Heart right ventricle (tissue), 16 donors: Measurements from ENCODE around the gene ADAMTS2. TPM values are rescaled to one million over a fixed set of nuclear protein-coding genes. Genes with fewer than 3 reads are reported as not detected.

Experiments used
- ATAC-seq, 8 donors: fragments of 200-7000 bp; cut with Tn5 transposase; one replicate each; pipeline ENCODE4 v1.9.1; 2020; ENCODE audit warnings: mild to moderate bottlenecking in 8 of 8, moderate library complexity in 8 of 8, moderate number of reproducible peaks in 1 of 8
- DNase-seq, 2 donors: peaks; one replicate each; pipeline ENCODE4 v3.0.0-alpha.2; 2020
- H3K27ac ChIP-seq, 10 donors: fragments of 200-600 bp; sonication (generic) in 2 of 10; one replicate each; pipeline versions ENCODE4 v1.5.0 to v1.8.0; 2020 to 2022; ENCODE audit warnings: mild to moderate bottlenecking in 3 of 10
- H3K27me3 ChIP-seq, 7 donors: fragments of 200-600 bp; one replicate each; pipeline ENCODE4 v1.8.0; 2021 to 2022; ENCODE audit warnings: mild to moderate bottlenecking in 2 of 7
- H3K36me3 ChIP-seq, 9 donors: fragments of 200-600 bp; sonication (generic) in 1 of 9; one replicate each; pipeline versions ENCODE4 v1.5.0 to v1.8.0; 2020 to 2022; ENCODE audit warnings: mild to moderate bottlenecking in 2 of 9
- H3K4me1 ChIP-seq, 9 donors: fragments of 200-600 bp; sonication (generic) in 1 of 9; one replicate each; pipeline versions ENCODE4 v1.5.0 to v1.8.0; 2020 to 2022; ENCODE audit warnings: mild to moderate bottlenecking in 4 of 9
- H3K4me3 ChIP-seq, 10 donors: fragments of 200-600 bp; sonication (generic) in 2 of 10; one replicate each; pipeline versions ENCODE4 v1.5.0 to v1.8.0; 2020 to 2022; ENCODE audit warnings: mild to moderate bottlenecking in 7 of 10, moderate library complexity in 2 of 10
- H3K9me3 ChIP-seq, 11 donors: fragments of 200-600 bp in 10 of 11; sonication (generic) in 2 of 11; one replicate each; pipeline versions ENCODE4 v1.5.0 to v1.8.0; 2013 to 2022; ENCODE audit warnings: mild to moderate bottlenecking in 2 of 11, control low read depth in 1 of 11, moderate library complexity in 1 of 11
- CTCF ChIP-seq, 9 donors: fragments of 200-600 bp; sonication (generic) in 2 of 9; IDR thresholded peaks; one replicate each; pipeline versions ENCODE4 v1.5.0 to v1.8.0; 2021 to 2022; ENCODE audit warnings: antibody characterized with exemption in 9 of 9, mild to moderate bottlenecking in 5 of 9, moderate library complexity in 1 of 9
- WGBS, 2 donors: extraction: QIAGEN DNeasy Blood & Tissue Kit; methylation state at CpG; one replicate each; pipeline ENCODE4 v1.1.7; 2013; ENCODE audit warnings: inconsistent platforms in 1 of 2; 5-methylcytosine and 5-hydroxymethylcytosine counted together
- intact Hi-C, 10 donors: fragments of 100-400 bp; cut with DNase I; formaldehyde crosslinking; loops; one replicate each; pipeline versions ENCODE4 v1.11.1 to v1.14.2; 2022
- polyA plus RNA-seq, 2 donors: library from polyadenylated mRNA; stranded (reverse); fragments of 200-250 nt; gene quantifications; one replicate each; pipeline ENCODE4 v1.2.3, GENCODE V29; 2013
- total RNA-seq, 10 donors: library from RNA; stranded (reverse); fragmentation: NEBNext Ultra II Directional in 3 of 10; extraction: Animal tissue kit (Norgen Biotek cat#: 25700) in 3 of 10; gene quantifications; one replicate each; pipeline versions ENCODE4 v1.2.1 to v1.2.4, GENCODE V29; 2021 to 2023
- donor health status: Arrhythmogenic right ventricular cardiomyopathy.
- donor health status: ischemic (EF 13 %, LVEDD 7.1; RV severe dilation, severe dysfunction).
- donor health status: healthy with polysubstance abuse.
- donor health status: DM: no; HTN: yes; CAD: no.
- donor health status: DM: no; HTN: no; CAD: no.
- donor health status: ischemic (EF 25% LVEDD 6.9; RV normal size, moderate dysfunction).
- donor health status: ischemic (EF 25% LVEDD 5.7; RV mildly dilated, moderate dysfunction).
- donor health status: healthy.
- donor health status: DM: yes; HTN: yes; CAD: no.
- donor health status: Ischemic cardiomyopathy.
- donor health status: ischemic (EF 35%, LVEDD 5.7; RV mildly dilated, moderate dysfunction).
- donor health status: nonischemic (EF 11% LVEDD 7.7; RV severe dilation, severe dysfunction).
- donor health status: DM: yes; HTN: yes; CAD: no.
- donor health status: PGD.
- donor health status: ischemic (EF 29% LVEDD 5.4; RV normal size, mild dysfunction).
- donor health status: nonischemic (EF 23%, LVEDD 6.1; RV moderate dilation, normal function).

Gene ADAMTS2
- total and polyA plus RNA-seq, 12 donors, result 1.7 to 13.5 (median 3.9) TPM

DNA sequence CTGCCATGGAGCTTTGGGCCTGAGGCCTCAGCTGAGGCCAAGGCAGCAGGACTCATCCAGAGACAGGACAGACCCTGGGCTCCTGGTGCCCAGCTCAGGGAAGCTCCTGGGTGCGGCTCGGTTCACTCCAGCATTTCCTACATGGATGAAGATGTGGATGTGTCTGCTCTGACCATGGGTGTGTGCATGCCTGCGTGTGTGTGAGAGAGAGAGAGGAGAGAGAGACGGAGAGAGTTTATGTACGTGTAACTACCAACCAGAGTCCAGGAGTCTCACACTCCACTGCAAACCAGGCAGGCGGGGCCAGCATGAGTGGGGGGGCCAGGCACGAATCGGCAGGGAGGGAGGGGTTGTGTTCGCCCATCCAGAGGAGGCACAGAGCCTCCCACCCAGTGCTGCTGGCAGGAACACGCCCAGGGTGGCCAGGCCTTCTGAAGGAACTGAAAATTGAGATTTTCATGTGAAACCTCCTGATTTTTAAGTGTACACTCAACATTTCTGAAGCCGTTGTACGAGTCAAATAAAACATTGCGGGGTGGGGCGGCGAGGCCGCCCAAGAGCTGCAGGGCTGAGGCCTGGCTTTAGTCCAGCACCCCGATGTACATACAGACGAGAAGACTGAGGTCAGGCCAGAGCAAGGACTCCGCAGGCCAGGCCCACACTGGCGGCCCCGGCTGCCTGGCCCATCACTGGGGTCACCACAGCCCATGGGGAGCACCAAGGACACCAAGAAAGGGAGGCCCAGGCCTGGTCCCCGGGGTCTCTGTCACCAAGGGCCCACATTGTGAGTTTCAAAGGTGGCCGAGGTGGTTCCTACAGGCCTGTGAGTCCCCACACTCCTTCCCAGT, 88.7 kb downstream of the ADAMTS2 start:
- Histone ChIP-seq H3K36me3 (no peaks in the 10 kb centered on the region), H3K4me3 (no peak overlapping the region), H3K27ac (no peak overlapping the region), H3K4me1 (peaks cover 0 to 18% (median 0%) of the 10 kb centered on the region in 9 donors), H3K9me3 (no peaks in the 10 kb centered on the region), H3K27me3 (no peaks in the 10 kb centered on the region)
- peak in 1 of 8 donors; percentile 6 for ATAC-seq
- intact Hi-C loops, result no loop called here
- 86 to 91% methylated on average over 23 of the region's 23 CpGs for WGBS, 2 donors
- DNase-seq, result no peak
- TF ChIP-seq CTCF (IDR thresholded peaks at IDR 0.05), result no peak

DNA sequence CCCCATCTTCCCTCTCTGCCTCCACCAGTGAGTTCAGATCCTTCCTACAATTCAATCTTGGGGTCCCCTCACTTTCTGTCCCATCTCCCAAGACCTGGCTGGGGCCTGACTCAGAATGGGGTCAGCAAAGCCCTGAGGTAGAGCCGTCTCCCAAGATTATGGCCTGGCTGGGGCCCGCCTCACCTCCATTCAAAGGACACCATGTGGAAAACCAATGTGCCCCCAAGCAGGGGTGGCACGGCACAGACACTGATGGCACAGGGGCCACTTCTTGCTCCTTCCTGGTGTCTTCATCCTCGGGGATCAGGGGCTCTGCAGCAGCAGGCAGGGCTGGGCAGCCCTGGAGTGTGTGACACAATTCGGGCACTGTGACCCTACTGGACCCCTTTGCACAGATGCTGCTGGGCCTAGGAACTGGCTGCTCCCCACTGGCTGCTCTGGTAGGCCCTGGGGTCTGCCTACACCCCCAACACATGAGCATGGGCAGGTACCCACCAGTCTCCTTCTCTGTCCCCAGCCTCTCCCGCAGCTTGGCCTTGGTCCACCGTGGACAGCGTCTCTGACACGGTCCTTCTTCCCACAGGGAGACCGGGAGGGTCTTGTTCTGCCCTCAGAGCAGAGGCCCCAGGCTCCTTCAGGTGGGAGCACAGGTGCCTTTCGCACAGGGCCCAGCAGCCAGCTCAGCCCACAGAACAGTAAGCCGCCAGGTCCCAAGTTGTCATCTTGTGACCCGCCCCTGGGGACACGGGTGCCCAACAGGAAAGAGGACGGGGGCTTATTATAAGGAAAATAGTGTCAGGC, 89.5 kb downstream of the ADAMTS2 start:
- Histone ChIP-seq H3K27ac (no peak overlapping the region), H3K4me3 (no peak overlapping the region), H3K4me1 (peaks cover 0 to 18% (median 0%) of the 10 kb centered on the region in 9 donors), H3K27me3 (no peaks in the 10 kb centered on the region), H3K9me3 (no peaks in the 10 kb centered on the region), H3K36me3 (no peaks in the 10 kb centered on the region)
- no peak for DNase-seq
- TF ChIP-seq CTCF (IDR thresholded peaks at IDR 0.05), result no peak
- ATAC-seq, result no peak
- 92 to 95% methylated on average over 15 of the region's 15 CpGs for WGBS, 2 donors
- intact Hi-C loops, result no loop called here

- no peaks in the 10 kb centered on the region for H3K36me3 ChIP-seq
- H3K4me1 ChIP-seq, result peaks cover 0 to 18% (median 0%) of the 10 kb centered on the region in 9 donors
- H3K4me3 ChIP-seq, result no peak overlapping the region
- no peak for TF ChIP-seq CTCF (IDR thresholded peaks at IDR 0.05)
- no peaks in the 10 kb centered on the region for H3K9me3 ChIP-seq
- DNase-seq (no peak), ATAC-seq (no peak)
- no peak overlapping the region for H3K27ac ChIP-seq
- 84 to 93% methylated on average over 5 of the region's 5 CpGs for WGBS, 2 donors
- no peaks in the 10 kb centered on the region for H3K27me3 ChIP-seq
- intact Hi-C loops, result no loop called here
Measured at GRCh38 chr5:179254638-179255271, 90.5 kb downstream of the ADAMTS2 start.

DNA sequence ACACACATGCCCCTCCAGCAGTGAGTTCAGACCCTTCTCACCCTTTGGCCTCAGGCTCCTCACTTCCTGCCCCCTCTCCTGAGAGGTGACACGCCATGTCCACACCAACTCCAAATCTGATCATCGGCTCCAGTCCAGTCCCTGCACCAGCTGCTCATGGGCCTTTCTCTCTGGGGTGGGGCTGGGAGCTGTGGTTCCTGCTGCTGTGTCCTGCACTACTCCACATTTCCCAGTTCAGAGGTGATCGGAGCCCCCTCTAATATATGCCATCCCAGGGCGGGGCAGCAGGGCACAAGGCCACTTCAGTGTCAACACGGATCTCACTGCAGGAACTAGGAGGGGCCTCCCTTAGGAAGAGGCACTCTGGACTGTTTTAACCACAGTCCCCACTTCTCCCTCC, 91.5 kb downstream of the ADAMTS2 start:
- ATAC-seq, result no peak
- no peak for DNase-seq
- intact Hi-C loops, result no loop called here
- WGBS, 2 donors, result 81% methylated on average over 5 of the region's 5 CpGs
- Histone ChIP-seq H3K9me3 (no peaks in the 10 kb centered on the region), H3K4me3 (no peak overlapping the region), H3K27ac (no peak overlapping the region), H3K4me1 (peaks cover 0 to 11% (median 0%) of the 10 kb centered on the region in 9 donors), H3K36me3 (no peaks in the 10 kb centered on the region), H3K27me3 (no peaks in the 10 kb centered on the region)
- no peak for TF ChIP-seq CTCF (IDR thresholded peaks at IDR 0.05)
